Activated CD8-positive, alpha-beta memory T cell treated with anti-CD3 and anti-CD28 coated beads, Interleukin-2, amount 50 U/mL, for 24 hours (primary cell): ENCODE results near the gene SLC5A8.

Experiments
- DNase-seq: peaks from one replicate; pipeline ENCODE4 v3.0.0-alpha.2; 2020; ENCODE audit errors: extremely low read depth

The SLC5A8 gene

GRCh38 chr12:101209319-101210302 is at the start of gene SLC5A8:
Gene SLC5A8 (minus strand): TSS chr12:101210238. CDS start chr12:101209848, 390 bp downstream.
- no peak for DNase-seq

- DNase-seq = no peak
Measured at GRCh38 chr12:101257357-101257756, 47.3 kb upstream of the SLC5A8 start.

- DNase-seq = no peak
Measured at GRCh38 chr12:101256266-101256665, 46.2 kb upstream of the SLC5A8 start.

GRCh38 chr12:101243616-101244015 is 33.6 kb upstream of the SLC5A8 start:
- no peak for DNase-seq

- DNase-seq = no peak
Measured at GRCh38 chr12:101243074-101243473, 33.0 kb upstream of the SLC5A8 start.

GRCh38 chr12:101238800-101239329 is 28.8 kb upstream of the SLC5A8 start:
- DNase-seq = no peak

GRCh38 chr12:101238306-101238705 is 28.3 kb upstream of the SLC5A8 start:
- DNase-seq = no peak

- no peak for DNase-seq
Measured at GRCh38 chr12:101235686-101236085, 25.6 kb upstream of the SLC5A8 start.

GRCh38 chr12:101231636-101232035 is 21.6 kb upstream of the SLC5A8 start:
- no peak for DNase-seq

GRCh38 chr12:101230547-101230946 is 20.5 kb upstream of the SLC5A8 start:
- DNase-seq = no peak

- no peak for DNase-seq
Measured at GRCh38 chr12:101229841-101230241, 19.8 kb upstream of the SLC5A8 start.

- no peak for DNase-seq
Measured at GRCh38 chr12:101221301-101221700, 11.3 kb upstream of the SLC5A8 start.

GRCh38 chr12:101216810-101217209 is 6.8 kb upstream of the SLC5A8 start:
- DNase-seq = no peak

- DNase-seq = no peak
Measured at GRCh38 chr12:101207086-101207780, 2.8 kb downstream of the SLC5A8 start.

GRCh38 chr12:101204602-101205304 is 5.3 kb downstream of the SLC5A8 start:
- no peak for DNase-seq

GRCh38 chr12:101200824-101201223 is 9.2 kb downstream of the SLC5A8 start:
- DNase-seq = no peak

- no peak for DNase-seq
Measured at GRCh38 chr12:101200145-101200544, 9.9 kb downstream of the SLC5A8 start.

GRCh38 chr12:101186291-101186690 is 23.7 kb downstream of the SLC5A8 start:
- DNase-seq = no peak

- no peak for DNase-seq
Measured at GRCh38 chr12:101181776-101182175, 28.3 kb downstream of the SLC5A8 start.

- DNase-seq = no peak
Measured at GRCh38 chr12:101174541-101174940, 35.5 kb downstream of the SLC5A8 start.

- DNase-seq = no peak
Measured at GRCh38 chr12:101173197-101173749, 36.8 kb downstream of the SLC5A8 start.

GRCh38 chr12:101172316-101172715 is 37.7 kb downstream of the SLC5A8 start:
- no peak for DNase-seq
